HUDEP-2 (cell line): ENCODE measurements around the gene GLTP.

Experiments used
- DNase-seq, 76 experiments: peaks; one replicate each; lab custom pipeline; 2025; ENCODE audit not compliant: unreplicated experiment in 76 of 76; lab: John Stamatoyannopoulos, UW

Gene GLTP

GRCh38 chr12:109827566-109828550, 52.5 kb downstream of the GLTP start:
- no peak for DNase-seq

GRCh38 chr12:109827080-109827479, 53.3 kb downstream of the GLTP start:
- DNase-seq = no peak

GRCh38 chr12:109824731-109825130, 55.6 kb downstream of the GLTP start:
- no peak for DNase-seq

- no peak for DNase-seq
Observed at GRCh38 chr12:109822951-109823411, 57.4 kb downstream of the GLTP start.

- no peak for DNase-seq
Observed at GRCh38 chr12:109822416-109822815, 57.9 kb downstream of the GLTP start.

- DNase-seq = no peak
Observed at GRCh38 chr12:109821968-109822367, 58.4 kb downstream of the GLTP start.

- no peak for DNase-seq
Observed at GRCh38 chr12:109820816-109821381, 59.4 kb downstream of the GLTP start.

- DNase-seq = no peak
Observed at GRCh38 chr12:109818905-109819500, 61.3 kb downstream of the GLTP start.

GRCh38 chr12:109818253-109818652, 62.1 kb downstream of the GLTP start:
- no peak for DNase-seq

GRCh38 chr12:109817627-109818231, 62.6 kb downstream of the GLTP start:
- DNase-seq = no peak

- DNase-seq = no peak
Observed at GRCh38 chr12:109816870-109817269, 63.5 kb downstream of the GLTP start.

- DNase-seq = no peak
Observed at GRCh38 chr12:109815757-109816617, 64.4 kb downstream of the GLTP start.

GRCh38 chr12:109815225-109815624, 65.1 kb downstream of the GLTP start:
- DNase-seq = no peak

- DNase-seq = no peak
Observed at GRCh38 chr12:109814600-109815150, 65.7 kb downstream of the GLTP start.

- DNase-seq = no peak
Observed at GRCh38 chr12:109813810-109814416, 66.4 kb downstream of the GLTP start.

GRCh38 chr12:109811624-109811995, 68.7 kb downstream of the GLTP start:
- DNase-seq = no peak

- DNase-seq = no peak
Observed at GRCh38 chr12:109810954-109811623, 69.3 kb downstream of the GLTP start.

GRCh38 chr12:109808876-109809646, 71.3 kb downstream of the GLTP start:
- DNase-seq = no peak
